Measurements from ENCODE around the gene APOBEC3B. TPM values are rescaled to one million over a fixed set of nuclear protein-coding genes. Genes with fewer than 3 reads are reported as not detected.

Gene APOBEC3B
- polyA plus RNA-seq, 1 of the 3 experiments (the other 2 are of a cell fraction) = not detected

DNA sequence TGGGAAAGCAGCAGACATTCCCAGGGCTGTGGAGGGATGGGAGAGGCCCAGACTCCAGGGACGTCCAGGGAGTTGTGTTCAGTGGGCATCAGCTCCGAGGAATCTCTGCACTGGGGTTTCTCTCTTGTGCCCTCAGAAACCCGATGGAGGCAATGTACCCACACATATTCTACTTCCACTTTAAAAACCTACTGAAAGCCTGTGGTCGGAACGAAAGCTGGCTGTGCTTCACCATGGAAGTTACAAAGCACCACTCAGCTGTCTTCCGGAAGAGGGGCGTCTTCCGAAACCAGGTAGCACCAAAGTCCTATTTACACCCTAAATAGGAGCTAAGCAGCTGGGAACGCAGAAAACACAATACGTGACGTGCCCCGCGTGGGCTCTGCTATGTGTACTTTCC lies 47.1 kb downstream of the APOBEC3B start:
- no peak for DNase-seq
- Histone ChIP-seq H4K20me1 (ENCODE audit: insufficient read depth) (no peaks in the 10 kb centered on the region), H3K27me3 (ENCODE audit: insufficient read depth) (no peaks in the 10 kb centered on the region), H3K4me3 (ENCODE audit: low read depth in 2 of 2, low read length in 1 of 2) (no peak overlapping the region), H2AFZ (ENCODE audit: low read depth) (no peak overlapping the region), H3K9ac (no peak overlapping the region), H3K9me3 (no peaks in the 10 kb centered on the region), H3K27ac (ENCODE audit: low read depth in 2 of 2, low read length in 1 of 2) (no peak overlapping the region), H3F3A (replicated peaks; ENCODE audit: insufficient read depth) (no peaks in the 10 kb centered on the region), H3K4me2 (no peak overlapping the region), H3K36me3 (replicated peaks in 1 of 2; ENCODE audit: control insufficient read depth in 1 of 2, insufficient read depth in 2 of 2, low read length in 1 of 2) (no peaks in the 10 kb centered on the region), H3K9me2 (no peaks in the 10 kb centered on the region), H3K79me2 (ENCODE audit: insufficient read depth) (no peaks in the 10 kb centered on the region), H3K4me1 (ENCODE audit: control insufficient read depth in 1 of 2, insufficient read depth in 2 of 2, low read depth in 1 of 2, low read length in 1 of 2) (no peaks in the 10 kb centered on the region)
- TF ChIP-seq RAD21 (IDR thresholded peaks at IDR 0.05; ENCODE audit: low read length) = no peak
- no peak for TF ChIP-seq ELF1 (IDR thresholded peaks at IDR 0.05)
- TF ChIP-seq NFIC (IDR thresholded peaks at IDR 0.05; ENCODE audit: borderline replicate concordance) = no peak
- TF ChIP-seq EZH2phosphoT487 (IDR thresholded peaks at IDR 0.05; ENCODE audit: borderline replicate concordance, low read depth) = no peak
- TF ChIP-seq EP300 (IDR thresholded peaks at IDR 0.05; ENCODE audit: borderline replicate concordance in 1 of 2, low read depth in 1 of 2, low read length in 1 of 2) = no peak
- TF ChIP-seq, protein P1, sequence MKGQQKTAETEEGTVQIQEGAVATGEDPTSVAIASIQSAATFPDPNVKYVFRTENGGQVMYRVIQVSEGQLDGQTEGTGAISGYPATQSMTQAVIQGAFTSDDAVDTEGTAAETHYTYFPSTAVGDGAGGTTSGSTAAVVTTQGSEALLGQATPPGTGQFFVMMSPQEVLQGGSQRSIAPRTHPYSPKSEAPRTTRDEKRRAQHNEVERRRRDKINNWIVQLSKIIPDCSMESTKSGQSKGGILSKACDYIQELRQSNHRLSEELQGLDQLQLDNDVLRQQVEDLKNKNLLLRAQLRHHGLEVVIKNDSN (IDR thresholded peaks at IDR 0.05; ENCODE audit: borderline replicate concordance, low read depth) = no peak
- no peak for TF ChIP-seq MXI1 (IDR thresholded peaks at IDR 0.05; ENCODE audit: low read depth, low read length)
- TF ChIP-seq, protein P2, sequence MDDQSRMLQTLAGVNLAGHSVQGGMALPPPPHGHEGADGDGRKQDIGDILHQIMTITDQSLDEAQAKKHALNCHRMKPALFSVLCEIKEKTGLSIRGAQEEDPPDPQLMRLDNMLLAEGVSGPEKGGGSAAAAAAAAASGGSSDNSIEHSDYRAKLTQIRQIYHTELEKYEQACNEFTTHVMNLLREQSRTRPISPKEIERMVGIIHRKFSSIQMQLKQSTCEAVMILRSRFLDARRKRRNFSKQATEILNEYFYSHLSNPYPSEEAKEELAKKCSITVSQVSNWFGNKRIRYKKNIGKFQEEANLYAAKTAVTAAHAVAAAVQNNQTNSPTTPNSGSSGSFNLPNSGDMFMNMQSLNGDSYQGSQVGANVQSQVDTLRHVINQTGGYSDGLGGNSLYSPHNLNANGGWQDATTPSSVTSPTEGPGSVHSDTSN (IDR thresholded peaks at IDR 0.05) = no peak
- TF ChIP-seq, protein P3, sequence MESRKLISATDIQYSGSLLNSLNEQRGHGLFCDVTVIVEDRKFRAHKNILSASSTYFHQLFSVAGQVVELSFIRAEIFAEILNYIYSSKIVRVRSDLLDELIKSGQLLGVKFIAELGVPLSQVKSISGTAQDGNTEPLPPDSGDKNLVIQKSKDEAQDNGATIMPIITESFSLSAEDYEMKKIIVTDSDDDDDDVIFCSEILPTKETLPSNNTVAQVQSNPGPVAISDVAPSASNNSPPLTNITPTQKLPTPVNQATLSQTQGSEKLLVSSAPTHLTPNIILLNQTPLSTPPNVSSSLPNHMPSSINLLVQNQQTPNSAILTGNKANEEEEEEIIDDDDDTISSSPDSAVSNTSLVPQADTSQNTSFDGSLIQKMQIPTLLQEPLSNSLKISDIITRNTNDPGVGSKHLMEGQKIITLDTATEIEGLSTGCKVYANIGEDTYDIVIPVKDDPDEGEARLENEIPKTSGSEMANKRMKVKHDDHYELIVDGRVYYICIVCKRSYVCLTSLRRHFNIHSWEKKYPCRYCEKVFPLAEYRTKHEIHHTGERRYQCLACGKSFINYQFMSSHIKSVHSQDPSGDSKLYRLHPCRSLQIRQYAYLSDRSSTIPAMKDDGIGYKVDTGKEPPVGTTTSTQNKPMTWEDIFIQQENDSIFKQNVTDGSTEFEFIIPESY (IDR thresholded peaks at IDR 0.05; ENCODE audit: borderline replicate concordance, low read depth) = no peak
- TF ChIP-seq TAF1 (IDR thresholded peaks at IDR 0.05; ENCODE audit: borderline replicate concordance, low read depth, low read length) = no peak
- TF ChIP-seq JUND (IDR thresholded peaks at IDR 0.05) = no peak
- TF ChIP-seq, protein P4, sequence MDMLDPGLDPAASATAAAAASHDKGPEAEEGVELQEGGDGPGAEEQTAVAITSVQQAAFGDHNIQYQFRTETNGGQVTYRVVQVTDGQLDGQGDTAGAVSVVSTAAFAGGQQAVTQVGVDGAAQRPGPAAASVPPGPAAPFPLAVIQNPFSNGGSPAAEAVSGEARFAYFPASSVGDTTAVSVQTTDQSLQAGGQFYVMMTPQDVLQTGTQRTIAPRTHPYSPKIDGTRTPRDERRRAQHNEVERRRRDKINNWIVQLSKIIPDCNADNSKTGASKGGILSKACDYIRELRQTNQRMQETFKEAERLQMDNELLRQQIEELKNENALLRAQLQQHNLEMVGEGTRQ (IDR thresholded peaks at IDR 0.05; ENCODE audit: borderline replicate concordance, low read depth, low read length) = no peak
- POLR2A ChIA-PET = no interaction called here
- CTCF ChIA-PET = no interaction called here
- WGBS (ENCODE audit: low lambda C conversion rate) = 92% methylated on average over 13 of the region's 13 CpGs

DNA sequence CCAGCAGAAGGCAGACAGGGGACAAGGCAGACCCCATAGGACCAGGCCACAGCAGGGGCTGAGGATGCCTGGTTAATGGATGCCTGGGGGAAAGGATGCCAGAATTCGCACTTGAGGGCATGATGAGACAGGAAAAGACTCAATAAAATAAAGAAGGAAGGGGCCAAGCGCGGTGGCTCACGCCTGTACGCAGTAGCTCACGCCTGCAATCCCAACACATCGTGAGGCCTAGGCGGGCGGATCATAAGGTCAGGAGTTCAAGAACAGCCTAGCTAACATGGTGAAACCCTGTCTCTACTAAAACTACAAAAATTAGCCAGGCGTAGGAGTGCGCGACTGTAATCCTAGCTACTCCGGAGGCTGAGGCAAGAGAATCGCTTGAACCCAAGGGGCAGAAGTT lies 48.6 kb downstream of the APOBEC3B start:
- no peaks in the 10 kb centered on the region for H3K36me3 ChIP-seq (replicated peaks in 1 of 2; ENCODE audit: control insufficient read depth in 1 of 2, insufficient read depth in 2 of 2, low read length in 1 of 2)
- H3K9me3 ChIP-seq = no peaks in the 10 kb centered on the region
- no peaks in the 10 kb centered on the region for H3K9me2 ChIP-seq
- no peak overlapping the region for H3K4me2 ChIP-seq
- no peaks in the 10 kb centered on the region for H3K79me2 ChIP-seq (ENCODE audit: insufficient read depth)
- ChIA-PET CTCF (no interaction called here), POLR2A (no interaction called here)
- DNase-seq = no peak
- H4K20me1 ChIP-seq (ENCODE audit: insufficient read depth) = no peaks in the 10 kb centered on the region
- WGBS (ENCODE audit: low lambda C conversion rate) = 97% methylated on average over 14 of the region's 14 CpGs
- no peaks in the 10 kb centered on the region for H3K4me1 ChIP-seq (ENCODE audit: control insufficient read depth in 1 of 2, insufficient read depth in 2 of 2, low read depth in 1 of 2, low read length in 1 of 2)
- no peak overlapping the region for H3K4me3 ChIP-seq (ENCODE audit: low read depth in 2 of 2, low read length in 1 of 2)
- H3F3A ChIP-seq (replicated peaks; ENCODE audit: insufficient read depth) = no peaks in the 10 kb centered on the region
- H3K27ac ChIP-seq (ENCODE audit: low read depth in 2 of 2, low read length in 1 of 2) = no peak overlapping the region
- no peak overlapping the region for H3K9ac ChIP-seq
- no peaks in the 10 kb centered on the region for H3K27me3 ChIP-seq (ENCODE audit: insufficient read depth)
- no peak overlapping the region for H2AFZ ChIP-seq (ENCODE audit: low read depth)
- TF ChIP-seq RFX5 (IDR thresholded peaks at IDR 0.05; ENCODE audit: low read length) = no peak
- no peak for TF ChIP-seq SIN3A (IDR thresholded peaks at IDR 0.05; ENCODE audit: borderline replicate concordance, low read depth, low read length)
- TF ChIP-seq ELF1 (IDR thresholded peaks at IDR 0.05) = no peak
- no peak for TF ChIP-seq NFIC (IDR thresholded peaks at IDR 0.05; ENCODE audit: borderline replicate concordance)
- TF ChIP-seq NRF1 (IDR thresholded peaks at IDR 0.05; ENCODE audit: low read depth, low read length) = no peak
- TF ChIP-seq, protein P2 (IDR thresholded peaks at IDR 0.05) = no peak
- TF ChIP-seq, protein P4 (IDR thresholded peaks at IDR 0.05; ENCODE audit: borderline replicate concordance, low read depth, low read length) = no peak
- TF ChIP-seq, protein P1 (IDR thresholded peaks at IDR 0.05; ENCODE audit: borderline replicate concordance, low read depth) = no peak
- TF ChIP-seq SMC3 (IDR thresholded peaks at IDR 0.05; ENCODE audit: low read depth, low read length) = no peak
- TF ChIP-seq, protein P5, sequence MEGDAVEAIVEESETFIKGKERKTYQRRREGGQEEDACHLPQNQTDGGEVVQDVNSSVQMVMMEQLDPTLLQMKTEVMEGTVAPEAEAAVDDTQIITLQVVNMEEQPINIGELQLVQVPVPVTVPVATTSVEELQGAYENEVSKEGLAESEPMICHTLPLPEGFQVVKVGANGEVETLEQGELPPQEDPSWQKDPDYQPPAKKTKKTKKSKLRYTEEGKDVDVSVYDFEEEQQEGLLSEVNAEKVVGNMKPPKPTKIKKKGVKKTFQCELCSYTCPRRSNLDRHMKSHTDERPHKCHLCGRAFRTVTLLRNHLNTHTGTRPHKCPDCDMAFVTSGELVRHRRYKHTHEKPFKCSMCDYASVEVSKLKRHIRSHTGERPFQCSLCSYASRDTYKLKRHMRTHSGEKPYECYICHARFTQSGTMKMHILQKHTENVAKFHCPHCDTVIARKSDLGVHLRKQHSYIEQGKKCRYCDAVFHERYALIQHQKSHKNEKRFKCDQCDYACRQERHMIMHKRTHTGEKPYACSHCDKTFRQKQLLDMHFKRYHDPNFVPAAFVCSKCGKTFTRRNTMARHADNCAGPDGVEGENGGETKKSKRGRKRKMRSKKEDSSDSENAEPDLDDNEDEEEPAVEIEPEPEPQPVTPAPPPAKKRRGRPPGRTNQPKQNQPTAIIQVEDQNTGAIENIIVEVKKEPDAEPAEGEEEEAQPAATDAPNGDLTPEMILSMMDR (IDR thresholded peaks at IDR 0.05) = no peak
